HG02938 (cell line): ENCODE measurements around the gene DNAI7.
A peak's percentile ranks its signal among the peaks of the same experiment; 100 is the strongest.

Experiments
- ATAC-seq: cut with Tn5 transposase; IDR thresholded peaks from one replicate; pipeline ENCODE4 v1.9.1; 2021; ENCODE audit warnings: mild to moderate bottlenecking, moderate library complexity; ENCODE audit not compliant: unreplicated experiment

Gene DNAI7

DNA sequence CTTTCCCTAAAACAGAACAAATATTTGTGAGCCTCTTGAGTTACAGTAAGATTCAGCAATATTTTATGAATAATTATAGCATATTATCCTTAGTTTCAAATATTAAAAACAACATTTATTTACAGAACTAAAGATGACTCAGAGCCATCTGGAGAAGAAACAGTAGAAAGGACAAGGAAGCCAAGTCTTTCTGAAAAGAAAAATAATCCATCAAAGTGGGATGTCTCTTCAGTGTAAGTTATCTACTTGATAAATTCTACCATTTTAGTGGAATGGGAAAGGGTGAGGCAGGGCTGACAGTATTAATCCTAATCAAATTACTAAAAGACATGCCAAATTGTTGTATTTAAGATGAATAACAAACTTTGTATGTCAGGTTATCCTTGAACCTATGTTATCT lies 88.1 kb downstream of the DNAI7 start:
- ATAC-seq, result no peak

DNA sequence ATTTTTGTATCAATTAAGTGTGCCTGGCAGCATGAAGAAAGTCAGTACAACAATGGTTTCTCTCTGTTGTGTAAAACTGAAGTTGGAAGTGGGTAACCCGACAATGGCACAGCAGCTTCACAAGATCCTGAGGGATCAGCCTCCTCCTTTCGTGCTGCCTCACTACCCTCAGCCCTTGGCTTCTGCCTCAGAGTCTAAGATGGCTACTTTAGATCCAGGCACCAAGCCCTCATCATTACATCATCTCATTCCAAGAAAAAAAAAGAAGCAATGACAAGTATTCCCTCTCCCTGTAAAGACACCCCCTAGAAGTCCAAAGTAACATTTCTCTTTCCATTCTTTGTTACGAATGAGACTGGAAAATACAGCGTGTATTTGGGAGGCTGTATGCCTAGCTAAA lies 92.6 kb downstream of the DNAI7 start:
- no peak for ATAC-seq

DNA sequence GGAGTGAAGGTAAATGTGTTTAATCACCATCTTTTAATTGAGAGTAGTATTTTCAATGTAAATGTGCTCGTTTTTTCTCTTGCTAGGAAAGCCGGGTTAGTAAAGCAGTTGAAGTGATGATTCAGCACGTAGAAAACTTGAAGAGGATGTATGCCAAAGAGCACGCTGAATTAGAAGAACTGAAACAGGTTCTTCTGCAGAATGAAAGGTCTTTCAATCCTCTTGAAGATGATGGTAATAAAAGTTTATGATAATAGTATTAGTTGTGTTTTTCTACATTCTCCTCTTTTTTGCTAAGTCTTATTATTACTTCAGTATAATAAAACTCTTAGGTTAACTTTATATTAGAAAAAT lies 93.9 kb downstream of the DNAI7 start:
- ATAC-seq, result peak; percentile 55

DNA sequence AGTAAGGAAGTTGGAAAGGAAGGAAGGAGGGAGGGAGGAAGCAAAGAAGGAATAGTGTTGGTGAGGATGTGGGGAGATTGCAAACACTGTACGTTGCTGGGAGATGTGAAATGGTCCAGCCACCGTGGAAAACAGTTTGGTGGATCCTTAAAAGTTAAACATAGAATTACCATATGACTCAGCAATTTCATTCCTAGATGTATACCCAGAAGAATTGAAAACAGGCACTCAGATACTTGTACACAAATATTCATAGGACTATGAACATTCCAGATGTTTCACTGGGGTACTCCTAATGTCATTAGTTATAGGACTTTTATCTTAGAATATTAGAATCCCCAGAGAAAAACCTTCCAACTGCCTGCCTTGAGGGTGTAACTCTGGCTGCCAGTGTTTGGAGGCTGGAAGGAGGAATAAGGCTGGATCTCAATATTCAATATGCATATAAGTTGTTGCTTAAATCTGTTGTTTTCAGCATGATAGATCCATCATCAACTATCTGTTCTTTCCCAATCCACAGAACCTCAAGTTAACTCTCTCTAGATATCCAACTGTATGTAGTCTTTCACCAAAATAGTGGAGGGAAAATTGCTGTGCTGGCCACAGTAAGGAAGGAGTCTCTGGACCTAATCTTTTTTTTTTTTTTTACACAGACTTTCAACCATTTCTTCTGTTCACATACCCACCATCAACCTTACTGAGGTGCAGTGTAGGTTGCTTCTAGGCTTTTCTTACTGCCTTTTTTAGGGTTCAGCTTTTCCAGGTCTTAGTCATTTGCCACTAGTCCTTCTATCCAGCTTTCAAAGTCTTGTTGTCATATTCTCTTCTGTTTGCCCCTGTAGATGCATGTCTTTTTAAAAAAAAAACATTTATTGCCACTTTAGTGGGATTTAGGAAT lies 94.5 kb downstream of the DNAI7 start:
- peak; percentile 7 for ATAC-seq

DNA sequence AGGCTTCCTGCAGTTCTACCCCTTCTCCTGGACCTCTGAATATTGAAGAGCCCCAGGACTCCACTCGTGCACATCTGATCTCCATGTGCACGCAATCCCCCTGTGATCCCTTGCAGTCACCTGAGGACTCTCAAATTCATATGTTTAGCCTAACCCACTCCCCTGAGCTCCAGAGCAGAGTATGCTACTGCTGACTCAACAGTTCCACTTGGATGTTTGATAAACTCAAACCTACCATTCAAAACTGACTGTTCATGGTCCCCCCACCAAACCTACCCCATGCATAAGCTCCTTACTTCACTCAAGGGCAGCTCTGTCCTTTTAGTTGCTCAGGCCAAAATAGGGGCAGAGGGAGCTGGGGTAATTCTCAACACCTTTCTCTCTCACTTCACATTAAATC lies 96.0 kb downstream of the DNAI7 start:
- no peak for ATAC-seq

DNA sequence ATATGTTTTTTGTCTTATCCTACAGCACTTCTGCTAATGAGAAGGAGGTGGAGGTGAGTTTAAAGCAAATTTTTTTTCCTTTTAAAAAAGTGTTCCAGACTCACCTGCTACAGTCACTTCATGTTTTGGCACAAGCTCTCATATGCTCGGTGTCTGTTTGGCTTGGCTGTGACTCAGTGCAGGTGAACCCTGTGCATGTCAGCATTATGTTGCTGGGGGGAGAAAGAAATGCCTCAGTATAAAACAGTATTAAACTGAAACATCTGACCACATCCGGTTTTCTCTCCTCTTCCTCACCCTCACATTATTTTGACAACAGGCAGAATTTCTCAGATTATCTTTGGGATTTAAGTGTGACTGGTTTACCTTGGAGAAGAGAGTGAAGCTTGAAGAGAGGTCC lies 105.2 kb downstream of the DNAI7 start:
- ATAC-seq, result no peak

DNA sequence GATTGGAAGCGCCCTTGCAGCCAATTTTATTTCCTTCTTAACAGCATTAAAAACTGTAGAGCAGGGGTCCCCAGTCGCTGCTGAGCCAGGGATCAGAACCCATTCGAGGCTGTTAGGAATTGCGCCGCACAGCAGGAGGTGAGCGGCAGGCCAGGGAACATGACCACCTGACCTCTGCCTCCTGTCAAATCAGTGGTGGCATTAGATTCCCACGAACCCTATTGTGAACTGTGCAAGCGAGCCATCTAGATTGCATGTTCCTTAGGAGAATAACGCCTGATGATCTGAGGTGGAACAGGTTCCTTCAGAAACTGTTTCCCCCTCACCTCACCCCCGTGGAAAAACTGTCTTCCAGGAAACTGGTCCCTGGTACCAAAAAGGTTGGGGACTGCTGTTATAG lies 107.4 kb downstream of the DNAI7 start:
- ATAC-seq, result no peak

DNA sequence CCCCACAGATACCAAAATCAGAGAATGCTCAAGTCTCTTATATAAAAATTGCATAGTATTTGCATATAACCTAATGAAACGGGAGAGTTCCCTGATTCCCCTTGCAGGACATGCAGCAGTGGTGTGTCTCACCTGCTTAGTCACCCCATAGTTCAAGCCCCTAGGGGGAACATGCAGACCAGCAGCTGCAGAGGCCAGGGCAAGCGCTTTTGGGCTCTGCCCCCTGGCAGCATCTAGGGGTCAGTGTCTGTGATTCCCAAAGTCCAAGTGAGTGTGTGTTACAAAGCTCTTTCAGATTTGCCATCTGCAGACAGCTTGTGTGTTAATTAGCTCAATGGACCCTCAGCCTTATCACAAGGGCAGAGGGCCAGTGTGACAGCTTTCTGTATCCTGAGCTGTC lies 110.1 kb downstream of the DNAI7 start:
- ATAC-seq, result no peak

DNA sequence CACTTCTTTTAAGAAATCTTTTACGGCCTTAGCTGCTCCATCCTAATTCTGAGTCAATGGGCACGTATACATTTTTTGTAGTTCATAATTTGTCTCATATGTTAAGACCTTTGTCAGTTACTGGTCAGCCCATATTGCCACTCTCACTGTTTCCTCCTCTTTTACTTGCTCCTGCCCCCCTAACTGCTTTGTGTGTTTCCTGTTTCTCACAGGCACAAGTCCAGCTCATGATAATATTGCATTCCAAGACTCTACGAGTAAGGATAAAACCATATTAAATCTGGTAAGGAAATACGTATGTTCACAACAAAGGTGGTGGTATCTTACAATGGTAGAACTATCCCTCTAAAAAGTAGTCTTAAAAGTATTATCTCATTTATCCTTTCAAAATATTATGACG lies 111.7 kb downstream of the DNAI7 start:
- ATAC-seq, result no peak

DNA sequence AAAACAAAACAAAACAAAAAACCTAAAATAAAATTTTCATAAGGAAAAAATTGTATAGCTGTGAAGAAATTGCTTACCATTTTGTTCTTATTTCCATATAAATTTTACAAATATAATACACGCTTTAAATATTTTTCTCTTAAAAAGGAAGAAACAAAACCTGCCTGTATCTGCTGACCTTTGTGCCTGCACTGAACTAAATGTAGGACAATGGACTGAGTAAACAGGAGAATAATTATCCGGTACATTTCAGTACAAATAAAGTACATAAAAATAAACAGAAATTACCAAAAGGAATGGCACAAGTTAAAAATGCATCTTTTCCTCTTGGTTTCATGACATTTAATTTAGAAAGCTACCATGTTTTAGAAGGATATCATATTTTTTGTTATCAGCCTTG lies 112.3 kb downstream of the DNAI7 start:
- no peak for ATAC-seq

DNA sequence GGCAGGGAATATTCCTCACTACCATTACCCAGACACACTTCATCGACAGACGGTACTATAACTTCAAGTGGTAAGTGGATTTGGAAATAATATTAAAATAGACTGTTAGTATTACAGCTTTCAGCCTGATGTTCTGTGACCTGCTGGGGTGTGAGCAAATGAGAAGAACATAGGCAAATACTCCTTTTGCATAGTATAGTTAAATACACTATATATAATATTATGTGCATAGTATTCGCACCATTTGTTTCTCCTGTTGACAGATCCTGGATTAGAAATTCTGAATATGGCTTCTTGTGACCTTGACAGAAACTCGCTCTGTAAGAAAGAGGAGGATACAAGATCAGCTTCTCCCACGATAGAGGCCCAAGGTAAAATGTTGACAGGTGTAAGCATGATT lies 115.6 kb downstream of the DNAI7 start:
- ATAC-seq, result no peak

DNA sequence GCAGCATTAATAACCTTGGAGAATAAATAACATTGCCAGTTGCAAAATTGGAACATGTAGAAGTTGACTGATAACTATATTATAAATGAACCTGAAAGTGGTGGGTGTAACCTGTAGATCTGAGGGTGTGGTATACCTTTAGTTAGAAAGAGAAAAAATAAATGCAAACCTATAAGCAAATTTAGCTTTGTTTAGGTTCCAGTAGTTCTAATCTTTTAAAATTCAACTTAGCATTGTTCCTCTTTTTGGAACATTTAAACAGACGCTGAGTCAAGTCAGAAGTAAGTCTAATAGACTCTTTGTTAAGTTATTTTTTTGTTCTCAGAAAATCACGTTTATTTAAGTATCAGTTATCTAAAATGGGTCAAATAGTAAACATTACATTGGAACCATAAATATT lies 120.0 kb downstream of the DNAI7 start:
- peak; percentile 65 for ATAC-seq

DNA sequence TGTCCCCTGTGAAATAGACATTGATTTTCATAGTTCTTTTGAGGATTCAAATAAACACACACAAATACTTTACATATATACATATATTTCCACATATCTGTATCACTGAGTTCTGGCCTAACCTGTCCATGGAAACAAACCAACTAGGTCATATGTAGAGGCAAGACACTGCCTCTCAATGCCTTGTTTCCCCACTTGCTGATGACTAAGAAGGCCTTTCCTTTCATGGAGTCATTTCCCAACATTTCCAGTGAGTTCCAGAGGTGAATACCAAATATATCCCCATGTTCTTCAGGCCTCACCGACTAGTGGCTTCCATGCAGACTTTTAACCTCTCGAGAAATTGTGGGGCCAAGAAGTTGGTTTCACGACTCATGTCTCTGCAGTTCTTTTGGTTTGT lies 120.8 kb downstream of the DNAI7 start:
- ATAC-seq, result no peak

DNA sequence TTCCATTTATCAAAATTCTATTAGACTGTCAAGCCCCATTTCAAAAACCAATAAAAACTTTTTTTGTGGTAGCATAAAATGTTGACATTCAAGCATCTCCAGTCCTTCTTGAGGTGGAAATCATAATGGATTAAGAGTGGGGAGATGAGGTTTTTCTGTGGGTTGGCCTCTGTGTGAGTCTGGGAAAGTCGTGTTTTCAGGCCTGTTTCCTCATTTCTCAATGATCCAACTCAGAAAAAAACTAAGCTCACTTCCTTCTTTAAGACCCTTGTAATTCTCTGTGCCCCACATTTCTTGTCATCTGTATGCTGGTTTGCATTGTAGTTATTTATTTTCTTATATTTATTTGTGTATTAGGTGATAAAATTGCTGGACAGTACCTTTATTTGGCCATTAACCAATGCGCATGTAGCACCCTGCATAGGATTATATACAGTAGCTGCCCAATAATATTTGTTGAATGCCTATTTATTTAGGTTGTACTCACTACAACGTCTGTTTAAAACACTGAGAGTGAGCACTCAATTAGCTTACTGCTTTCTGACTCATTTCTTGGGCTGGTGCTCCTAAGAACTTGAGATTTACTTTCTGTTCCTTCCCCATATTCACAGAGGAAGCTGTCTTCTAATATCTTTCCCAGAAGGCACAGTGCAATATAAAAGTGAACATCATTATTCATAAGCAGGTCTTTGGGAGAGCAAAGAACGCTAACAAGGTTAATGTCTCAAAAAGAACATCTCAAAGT lies 121.9 kb downstream of the DNAI7 start:
- ATAC-seq, result no peak

DNA sequence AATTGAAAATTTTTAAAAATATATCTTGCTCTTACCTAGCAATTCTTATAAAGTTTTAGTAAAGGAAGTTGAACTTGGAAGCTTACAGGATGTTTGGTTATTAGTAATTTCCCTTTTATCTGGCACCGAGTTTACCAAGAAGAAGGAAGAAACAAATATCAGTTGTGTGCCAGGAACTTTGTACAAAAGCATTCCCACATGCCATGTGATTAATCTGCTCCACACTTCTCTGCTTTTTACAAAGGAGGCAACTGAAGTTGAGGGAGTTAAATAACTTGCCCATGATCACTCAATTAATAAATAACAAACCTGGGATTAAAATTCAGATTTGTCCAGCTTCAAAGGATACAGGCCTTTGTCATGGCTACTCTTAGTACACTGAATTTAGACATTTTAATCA lies 123.6 kb downstream of the DNAI7 start:
- no peak for ATAC-seq

DNA sequence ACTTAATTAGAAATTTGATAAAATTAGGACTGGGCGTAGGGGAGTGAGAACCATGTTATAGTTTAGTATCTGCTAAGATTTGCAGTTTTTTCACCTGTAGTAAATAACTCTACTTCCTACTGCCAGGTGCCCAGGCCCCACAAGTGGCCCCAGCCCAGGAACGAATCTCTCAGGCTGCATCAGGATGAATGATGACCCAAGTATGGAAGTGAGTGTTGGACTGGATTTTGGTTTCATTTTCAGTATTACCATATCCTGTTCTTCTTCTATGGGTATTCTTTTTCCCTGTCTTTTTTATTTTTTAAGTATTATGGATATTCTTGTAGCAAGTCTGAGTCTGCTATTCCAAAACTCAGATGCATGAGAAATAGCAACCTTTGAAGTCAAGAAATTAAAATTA lies 125.7 kb downstream of the DNAI7 start:
- ATAC-seq, result no peak

DNA sequence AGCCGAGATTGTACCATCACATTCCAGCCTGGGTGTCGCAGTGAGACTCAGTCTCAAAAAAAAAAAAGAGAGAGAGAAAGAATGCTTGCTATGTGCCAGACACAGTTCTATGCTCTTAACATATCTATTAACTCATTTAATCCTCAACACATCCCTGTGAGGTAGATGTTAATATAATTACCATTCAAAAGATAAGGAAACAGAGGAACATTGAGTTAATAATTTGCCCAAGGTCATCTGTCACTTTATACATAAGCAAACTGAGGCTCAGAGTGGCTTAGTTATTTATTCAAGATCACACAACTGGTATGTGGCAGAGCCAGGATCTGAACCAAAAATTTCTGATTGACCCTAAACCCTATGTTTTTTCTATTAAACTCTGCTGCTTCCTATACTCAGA lies 129.9 kb downstream of the DNAI7 start:
- no peak for ATAC-seq

DNA sequence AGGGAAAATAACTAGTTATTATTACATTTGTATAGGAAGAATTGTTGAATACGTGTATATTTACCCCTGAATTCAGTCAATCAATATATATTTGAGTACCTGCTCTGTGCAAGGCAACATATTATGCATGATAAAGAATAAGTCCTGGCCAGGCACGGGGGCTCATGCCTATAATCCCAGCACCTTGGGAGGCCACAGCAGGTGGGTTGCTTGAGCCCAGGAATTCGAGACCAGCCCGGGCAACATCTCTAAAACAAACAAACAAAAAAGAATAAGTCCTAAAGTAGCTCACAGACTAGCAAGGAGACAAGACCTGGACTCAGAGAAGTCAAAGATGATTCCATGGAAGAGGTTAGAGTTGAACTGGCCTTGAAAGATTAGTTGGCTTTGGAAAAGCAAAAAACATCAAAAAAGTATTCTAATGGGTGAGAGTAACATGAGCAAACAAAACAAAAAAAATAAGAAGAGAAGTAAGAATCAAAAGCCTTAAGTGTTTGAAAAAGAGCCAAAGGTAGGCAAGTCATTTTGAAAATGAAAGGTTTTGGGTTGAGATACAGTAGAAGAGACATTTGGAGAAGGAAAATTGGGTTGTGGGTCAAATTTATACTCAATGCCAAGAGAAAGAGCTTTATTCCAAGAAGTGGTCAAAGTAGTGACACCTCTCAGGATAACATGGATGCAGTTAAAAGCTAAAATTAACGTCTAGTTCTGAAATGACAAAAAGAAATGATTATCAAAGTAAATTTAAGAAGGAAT lies 130.9 kb downstream of the DNAI7 start:
- ATAC-seq, result no peak

DNA sequence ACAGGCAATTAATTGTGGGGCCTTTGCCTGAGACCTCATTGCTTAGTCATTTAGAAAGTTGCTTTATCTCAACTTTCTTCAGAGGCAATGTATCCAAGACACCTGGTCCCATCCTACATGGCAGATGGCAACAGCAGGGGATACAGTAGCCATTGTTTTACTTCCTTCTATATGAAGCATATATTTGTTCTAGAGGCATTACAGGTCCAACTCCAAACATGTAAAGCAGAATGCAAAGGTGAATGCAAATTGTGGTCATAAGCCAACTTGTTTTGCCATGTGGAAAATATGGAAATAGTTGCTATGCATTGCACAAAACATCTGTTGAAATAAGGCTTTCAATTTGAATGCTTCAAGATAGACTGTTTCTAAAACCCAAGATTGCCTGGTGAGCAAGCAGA lies 136.3 kb downstream of the DNAI7 start:
- ATAC-seq, result peak; percentile 44
